Panc1 (cell line): ENCODE measurements around the gene GRM3. TPM values are rescaled to one million over a fixed set of nuclear protein-coding genes. Genes with fewer than 3 reads are reported as not detected.

Experiments
- ATAC-seq: fragments of 200-7000 bp; cut with Tn5 transposase; 2 replicates; pipeline ENCODE4 v1.9.1; 2020; ENCODE audit warnings: mild to moderate bottlenecking, moderate library complexity
- BruUV-seq: library from RNA; stranded (reverse); fragments of 400-500 nt; replicated peaks from 2 replicates; lab custom pipeline; 2021; lab: Mats Ljungman, UMichigan
- CTCF ChIA-PET: fragments of 300-600 bp; sonication (Branson Sonifier 250); formaldehyde crosslinking; loops from one replicate; lab custom pipeline; 2022; ENCODE audit warnings: antibody characterized with exemption; lab: Charles Lee
- POLR2A ChIA-PET: fragments of 300-600 bp; sonication (Branson Sonifier 250); formaldehyde crosslinking; loops from one replicate; lab custom pipeline; 2022; ENCODE audit warnings: antibody characterized with exemption; lab: Charles Lee
- DNase-seq: peaks from one replicate; pipeline ENCODE4 v3.0.0-alpha.2; 2010; ENCODE audit warnings: low read depth, low spot score
- H3K27ac ChIP-seq: 2 replicates; pipeline ENCODE4 v1.5.1; 2011; ENCODE audit warnings: mild to moderate bottlenecking, low read length, inconsistent platforms
- H3K27me3 ChIP-seq: fragments of 200-500 bp; sonication (Bioruptor generic); 2 replicates; pipeline ENCODE4 v1.6.0; 2014; ENCODE audit warnings: low read length, inconsistent platforms; ENCODE audit not compliant: control insufficient read depth, insufficient read depth
- H3K36me3 ChIP-seq: fragments of 200-500 bp; sonication (Bioruptor generic); 2 replicates; pipeline ENCODE4 v1.5.1; 2014; ENCODE audit warnings: inconsistent platforms, mild to moderate bottlenecking, low read length, moderate library complexity; ENCODE audit not compliant: control insufficient read depth, insufficient read depth
- H3K4me1 ChIP-seq: 2 replicates; pipeline ENCODE4 v1.5.1; 2011; ENCODE audit warnings: inconsistent platforms, mild to moderate bottlenecking, low read length, moderate library complexity; ENCODE audit not compliant: control insufficient read depth, insufficient read depth
- H3K4me3 ChIP-seq, 2 experiments: 2 replicates each; pipeline ENCODE4 v1.5.1; 2011 to 2012; ENCODE audit warnings: low read depth in 2 of 2, low read length in 2 of 2, mild to moderate bottlenecking in 2 of 2, inconsistent platforms in 1 of 2, moderate library complexity in 1 of 2
- H3K9me3 ChIP-seq: fragments of 200-500 bp; sonication (Bioruptor generic); 2 replicates; pipeline ENCODE4 v1.5.1; 2014; ENCODE audit warnings: low read depth, mild to moderate bottlenecking, inconsistent platforms, low read length, moderate library complexity; ENCODE audit not compliant: control insufficient read depth, insufficient read depth
- CTCF ChIP-seq: fragments of 450-650 bp; IDR thresholded peaks from 2 replicates; pipeline ENCODE4 v1.5.1; 2017; ENCODE audit warnings: mild to moderate bottlenecking
- POLR2AphosphoS5 ChIP-seq: IDR thresholded peaks from 2 replicates; pipeline ENCODE4 v1.6.1; 2012; ENCODE audit warnings: mild to moderate bottlenecking, low read depth, low read length, moderate library complexity
- REST ChIP-seq, 2 experiments: IDR thresholded peaks; 2 replicates each; pipeline ENCODE4 v1.6.1; 2011 to 2012; ENCODE audit warnings: low read depth in 2 of 2, control low read depth in 1 of 2, low read length in 1 of 2, mild to moderate bottlenecking in 1 of 2, moderate library complexity in 1 of 2; ENCODE audit not compliant: insufficient read depth in 1 of 2
- SIN3A ChIP-seq: IDR thresholded peaks from 2 replicates; pipeline ENCODE4 v1.6.1; 2012; ENCODE audit warnings: low read depth, mild to moderate bottlenecking, low read length, moderate library complexity, borderline replicate concordance; ENCODE audit not compliant: insufficient read depth
- TCF7L2 ChIP-seq: IDR thresholded peaks from 2 replicates; pipeline ENCODE4 v1.6.1; 2011; ENCODE audit warnings: mild to moderate bottlenecking, low read depth, low read length, inconsistent platforms
- in situ Hi-C: cut with HindIII; loops from 2 replicates; pipeline ENCODE4 v1.10.0; 2016; ENCODE audit warnings: low sequenced_read_pairs, low pct_unique_long_range_greater_than_20kb
- intact Hi-C: fragments of 100-400 bp; cut with micrococcal nuclease; formaldehyde crosslinking; loops from one replicate; pipeline ENCODE4 v1.10.0; 2022; ENCODE audit not compliant: unreplicated experiment
- total RNA-seq: library from RNA; stranded (reverse); gene quantifications from one replicate; pipeline ENCODE4 v1.2.1, GENCODE V29; 2021; ENCODE audit not compliant: unreplicated experiment

The GRM3 gene
- total RNA-seq, 1 experiment from 2014 or later = not detected

GRCh38 chr7:86687831-86688230 lies 44.1 kb downstream of the GRM3 start:
- no TSS peak for BruUV-seq
- ATAC-seq (no peak), DNase-seq (no peak)
- CTCF ChIA-PET = no interaction called here
- no peaks in the 10 kb centered on the region for H3K4me1 ChIP-seq
- no peak overlapping the region for H3K27ac ChIP-seq
- no peaks in the 10 kb centered on the region for H3K9me3 ChIP-seq
- H3K36me3 ChIP-seq = no peaks in the 10 kb centered on the region
- POLR2A ChIA-PET = no interaction called here
- no peak for TF ChIP-seq CTCF
- no peak for TF ChIP-seq POLR2AphosphoS5
- no peak for TF ChIP-seq SIN3A
- no peak for TF ChIP-seq REST (IDR thresholded peaks at IDR 0.05; ENCODE audit: insufficient read depth in 1 of 2, low read depth in 2 of 2, low read length in 1 of 2)
- TF ChIP-seq TCF7L2 = no peak
- no peak overlapping the region for H3K4me3 ChIP-seq
- no peaks in the 10 kb centered on the region for H3K27me3 ChIP-seq
- in situ Hi-C loops (no loop called here), intact Hi-C loops (no loop called here)

- Histone ChIP-seq H3K9me3 (no peaks in the 10 kb centered on the region), H3K4me3 (no peak overlapping the region), H3K27ac (no peak overlapping the region), H3K4me1 (no peaks in the 10 kb centered on the region), H3K27me3 (no peaks in the 10 kb centered on the region), H3K36me3 (no peaks in the 10 kb centered on the region)
- ChIA-PET POLR2A (no interaction called here), CTCF (no interaction called here)
- in situ Hi-C loops (no loop called here), intact Hi-C loops (no loop called here)
- no peak for TF ChIP-seq POLR2AphosphoS5
- TF ChIP-seq TCF7L2 = no peak
- TF ChIP-seq SIN3A = no peak
- no peak for TF ChIP-seq CTCF
- TF ChIP-seq REST (IDR thresholded peaks at IDR 0.05; ENCODE audit: insufficient read depth in 1 of 2, low read depth in 2 of 2, low read length in 1 of 2) = no peak
- DNase-seq (no peak), ATAC-seq (no peak)
- BruUV-seq = no TSS peak
Observed at GRCh38 chr7:86689363-86689762, 45.7 kb downstream of the GRM3 start.
